Measurements from ENCODE around the gene AKAP8. TPM values are rescaled to one million over a fixed set of nuclear protein-coding genes. Genes with fewer than 3 reads are reported as not detected.

Gene AKAP8
- polyA plus RNA-seq, 1 donor (not counting 4 experiments of a cell fraction or from before 2014, with no cell fraction given): 18.1 TPM

DNA sequence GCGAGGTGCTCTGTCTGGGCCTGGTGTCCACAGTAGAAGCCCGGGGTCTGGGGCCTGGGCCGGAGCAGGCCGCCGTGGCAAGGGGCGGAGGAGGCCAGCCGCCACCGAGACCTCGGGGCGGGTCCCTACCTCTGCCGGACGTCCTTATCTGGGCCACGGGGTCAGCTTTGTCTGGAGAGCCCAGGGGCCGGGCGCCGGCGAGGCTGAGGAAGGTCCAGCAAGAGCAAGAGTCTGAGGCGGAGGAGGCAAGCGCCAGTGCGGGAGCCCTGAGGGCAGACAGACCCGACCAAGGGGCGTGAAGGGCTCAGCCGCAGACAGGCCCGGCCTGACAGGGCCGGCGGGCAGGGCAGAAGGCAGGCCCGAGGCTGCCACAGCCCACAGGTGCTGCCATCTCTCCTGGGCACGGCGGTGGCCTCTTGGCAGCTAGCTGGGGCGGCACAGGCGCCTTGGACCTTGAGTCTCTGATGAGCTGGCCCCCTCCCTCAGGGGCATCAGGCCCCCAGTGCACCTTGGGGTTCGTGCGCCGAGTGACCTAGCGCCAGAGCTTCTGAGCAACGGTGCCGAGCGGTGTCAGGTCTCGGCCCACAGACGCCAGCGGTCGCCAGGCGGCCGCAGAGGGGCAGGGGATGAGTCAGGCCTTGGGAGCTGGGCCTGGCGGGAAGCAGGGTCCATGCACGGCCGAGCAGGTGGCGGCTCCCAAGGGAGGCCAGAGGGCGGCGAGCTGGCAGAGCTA, 19.1 kb upstream of the AKAP8 start:
- no peak for DNase-seq (ENCODE audit: low read depth, low spot score)
- peaks cover 2% of the 10 kb centered on the region for H4K20me1 ChIP-seq (ENCODE audit: control insufficient read depth, extremely low read depth, insufficient read depth, low read length)
- H3K9ac ChIP-seq (ENCODE audit: control insufficient read depth, extremely low read depth, insufficient read depth, low read length): no peak overlapping the region
- H3K4me2 ChIP-seq (ENCODE audit: control insufficient read depth, extremely low read depth, insufficient read depth, low read depth, low read length): no peak overlapping the region
- FAIRE-seq: no peak
- peaks cover 35% of the 10 kb centered on the region for H3K79me2 ChIP-seq (ENCODE audit: control insufficient read depth, insufficient read depth, low read length)
- no peak overlapping the region for H3K4me3 ChIP-seq (ENCODE audit: control insufficient read depth in 2 of 3, extremely low read depth in 1 of 3, insufficient read depth in 2 of 3, low read depth in 1 of 3, low read length in 3 of 3)
- no peaks in the 10 kb centered on the region for H3K4me1 ChIP-seq (ENCODE audit: control insufficient read depth, extremely low read depth, insufficient read depth, low read length)
- H2AFZ ChIP-seq (ENCODE audit: control insufficient read depth, low read length): no peak overlapping the region
- no peaks in the 10 kb centered on the region for H3K27me3 ChIP-seq (ENCODE audit: control insufficient read depth, extremely low read depth, insufficient read depth, low read length)
- H3K9me1 ChIP-seq (ENCODE audit: control insufficient read depth, extremely low read depth, insufficient read depth, low read length): no peaks in the 10 kb centered on the region
- no peaks in the 10 kb centered on the region for H3K9me3 ChIP-seq (ENCODE audit: control insufficient read depth, low read depth, low read length)
- peaks cover 53 to 58% of the 10 kb centered on the region in 2 experiments for H3K36me3 ChIP-seq (ENCODE audit: control insufficient read depth in 2 of 2, extremely low read depth in 1 of 2, insufficient read depth in 2 of 2, low read length in 2 of 2)
- TF ChIP-seq EZH2 (IDR thresholded peaks at IDR 0.05; ENCODE audit: low read length): no peak
- TF ChIP-seq, protein P1, sequence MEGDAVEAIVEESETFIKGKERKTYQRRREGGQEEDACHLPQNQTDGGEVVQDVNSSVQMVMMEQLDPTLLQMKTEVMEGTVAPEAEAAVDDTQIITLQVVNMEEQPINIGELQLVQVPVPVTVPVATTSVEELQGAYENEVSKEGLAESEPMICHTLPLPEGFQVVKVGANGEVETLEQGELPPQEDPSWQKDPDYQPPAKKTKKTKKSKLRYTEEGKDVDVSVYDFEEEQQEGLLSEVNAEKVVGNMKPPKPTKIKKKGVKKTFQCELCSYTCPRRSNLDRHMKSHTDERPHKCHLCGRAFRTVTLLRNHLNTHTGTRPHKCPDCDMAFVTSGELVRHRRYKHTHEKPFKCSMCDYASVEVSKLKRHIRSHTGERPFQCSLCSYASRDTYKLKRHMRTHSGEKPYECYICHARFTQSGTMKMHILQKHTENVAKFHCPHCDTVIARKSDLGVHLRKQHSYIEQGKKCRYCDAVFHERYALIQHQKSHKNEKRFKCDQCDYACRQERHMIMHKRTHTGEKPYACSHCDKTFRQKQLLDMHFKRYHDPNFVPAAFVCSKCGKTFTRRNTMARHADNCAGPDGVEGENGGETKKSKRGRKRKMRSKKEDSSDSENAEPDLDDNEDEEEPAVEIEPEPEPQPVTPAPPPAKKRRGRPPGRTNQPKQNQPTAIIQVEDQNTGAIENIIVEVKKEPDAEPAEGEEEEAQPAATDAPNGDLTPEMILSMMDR (optimal IDR thresholded peaks at IDR 0.05 in 1 of 3, IDR thresholded peaks at IDR 0.05 in 1 of 3, conservative IDR thresholded peaks at IDR 0.05 in 1 of 3; ENCODE audit: extremely low read depth in 1 of 3, insufficient read depth in 2 of 3, low read length in 3 of 3): no peak
- H3K27ac ChIP-seq (ENCODE audit: control insufficient read depth, insufficient read depth, low read length): no peak overlapping the region
- dilution Hi-C loops (cut with MboI; ENCODE audit: extremely low pct_ligation_motif_present, low sequenced_read_pairs): no loop called here

DNA sequence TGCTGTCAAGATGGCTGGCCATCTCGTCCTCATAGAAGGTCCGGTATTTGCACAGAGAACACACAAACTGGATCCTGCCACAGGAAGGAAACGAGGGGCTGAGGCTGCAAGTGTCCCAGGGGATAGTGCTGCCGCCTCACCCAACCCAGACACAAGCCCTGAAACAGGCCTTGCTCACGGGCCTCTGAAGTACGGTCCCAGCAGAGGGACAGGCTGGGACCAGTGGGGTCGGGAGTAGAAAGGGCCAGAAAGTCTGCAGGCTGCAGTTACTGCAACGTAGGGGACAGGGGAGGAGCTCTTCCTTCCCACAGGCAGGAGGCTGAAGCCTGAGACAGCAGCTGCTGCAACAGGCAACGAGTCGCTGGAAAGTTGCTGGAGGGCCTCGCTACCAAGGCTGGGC, 18.2 kb upstream of the AKAP8 start:
- Histone ChIP-seq H3K4me1 (ENCODE audit: control insufficient read depth, extremely low read depth, insufficient read depth, low read length) (no peaks in the 10 kb centered on the region), H3K27me3 (ENCODE audit: control insufficient read depth, extremely low read depth, insufficient read depth, low read length) (no peaks in the 10 kb centered on the region), H3K9ac (ENCODE audit: control insufficient read depth, extremely low read depth, insufficient read depth, low read length) (no peak overlapping the region), H3K4me2 (ENCODE audit: control insufficient read depth, extremely low read depth, insufficient read depth, low read depth, low read length) (no peak overlapping the region), H3K36me3 (ENCODE audit: control insufficient read depth in 2 of 2, extremely low read depth in 1 of 2, insufficient read depth in 2 of 2, low read length in 2 of 2) (peaks cover 44 to 49% of the 10 kb centered on the region in 2 experiments), H3K27ac (ENCODE audit: control insufficient read depth, insufficient read depth, low read length) (no peak overlapping the region), H3K79me2 (ENCODE audit: control insufficient read depth, insufficient read depth, low read length) (peaks cover 26% of the 10 kb centered on the region), H3K9me3 (ENCODE audit: control insufficient read depth, low read depth, low read length) (no peaks in the 10 kb centered on the region), H3K4me3 (ENCODE audit: control insufficient read depth in 2 of 3, extremely low read depth in 1 of 3, insufficient read depth in 2 of 3, low read depth in 1 of 3, low read length in 3 of 3) (no peak overlapping the region), H4K20me1 (ENCODE audit: control insufficient read depth, extremely low read depth, insufficient read depth, low read length) (no peaks in the 10 kb centered on the region), H3K9me1 (ENCODE audit: control insufficient read depth, extremely low read depth, insufficient read depth, low read length) (no peaks in the 10 kb centered on the region), H2AFZ (ENCODE audit: control insufficient read depth, low read length) (no peak overlapping the region)
- TF ChIP-seq EZH2 (IDR thresholded peaks at IDR 0.05; ENCODE audit: low read length): no peak
- TF ChIP-seq, protein P1 (optimal IDR thresholded peaks at IDR 0.05 in 1 of 3, IDR thresholded peaks at IDR 0.05 in 1 of 3, conservative IDR thresholded peaks at IDR 0.05 in 1 of 3; ENCODE audit: extremely low read depth in 1 of 3, insufficient read depth in 2 of 3, low read length in 3 of 3): no peak
- DNase-seq (ENCODE audit: low read depth, low spot score) (no peak), FAIRE-seq (no peak)
- dilution Hi-C loops (cut with MboI; ENCODE audit: extremely low pct_ligation_motif_present, low sequenced_read_pairs): no loop called here

All from keratinocyte (primary cell).